Measurements from ENCODE around the gene FBXO42. TPM values are rescaled to one million over a fixed set of nuclear protein-coding genes. Genes with fewer than 3 reads are reported as not detected.

FBXO42 gene
- total and polyA plus RNA-seq, 2 donors (not counting 3 experiments of a cell fraction or from before 2014, with no cell fraction given): 16.3 to 20.4 TPM

- no peaks in the 10 kb centered on the region for H3K9me1 ChIP-seq (replicated peaks; ENCODE audit: control insufficient read depth, extremely low read depth, insufficient read depth, low read length)
- no peak overlapping the region for H2AFZ ChIP-seq (ENCODE audit: low read depth, low read length)
- H3K4me2 ChIP-seq (ENCODE audit: insufficient read depth, low read length): no peak overlapping the region
- no peaks in the 10 kb centered on the region for H3K9me3 ChIP-seq (replicated peaks; ENCODE audit: control insufficient read depth, insufficient read depth, low read length)
- peaks cover 3% of the 10 kb centered on the region for H3K79me2 ChIP-seq (ENCODE audit: control insufficient read depth, insufficient read depth, low read length)
- POLR2A ChIA-PET: no interaction called here
- no TSS peak for BruUV-seq (replicated peaks)
- no peaks in the 10 kb centered on the region for H4K20me1 ChIP-seq (replicated peaks; ENCODE audit: control insufficient read depth, extremely low read depth, insufficient read depth, low read length)
- no peak for DNase-seq (ENCODE audit: low read depth, low spot score)
- H3K4me1 ChIP-seq (ENCODE audit: control insufficient read depth, extremely low read depth, insufficient read depth, low read length): peaks cover 5% of the 10 kb centered on the region
- FAIRE-seq: no peak
- intact Hi-C loops (cut with micrococcal nuclease) (no loop called here), dilution Hi-C loops (cut with MboI; ENCODE audit: extremely low pct_ligation_motif_present, low sequenced_read_pairs) (no loop called here)
- peaks cover 9 to 12% of the 10 kb centered on the region in 2 experiments for H3K36me3 ChIP-seq (ENCODE audit: control insufficient read depth in 2 of 2, extremely low read depth in 1 of 2, insufficient read depth in 2 of 2, low read length in 2 of 2)
- no peaks in the 10 kb centered on the region for H3K27me3 ChIP-seq (ENCODE audit: control insufficient read depth in 2 of 2, insufficient read depth in 2 of 2, low read length in 2 of 2)
- no peak overlapping the region for H3K27ac ChIP-seq (ENCODE audit: insufficient read depth, low read depth, low read length)
- TF ChIP-seq POLR2AphosphoS5 (IDR thresholded peaks at IDR 0.05; ENCODE audit: insufficient read depth, low read depth, low read length) (no peak), EZH2 (IDR thresholded peaks at IDR 0.05; ENCODE audit: borderline replicate concordance, low read depth, low read length, severe bottlenecking) (no peak), CTCF (IDR thresholded peaks at IDR 0.05; ENCODE audit: extremely low read depth in 1 of 2, insufficient read depth in 1 of 2, low read depth in 1 of 2, low read length in 2 of 2) (no peak), MYC (IDR thresholded peaks at IDR 0.05; ENCODE audit: low read depth, low read length) (no peak), FOS (IDR thresholded peaks at IDR 0.05; ENCODE audit: borderline replicate concordance, insufficient read depth, low read length) (no peak), MAX (IDR thresholded peaks at IDR 0.05; ENCODE audit: insufficient read depth, insufficient read length) (no peak), POLR2A (IDR thresholded peaks at IDR 0.05; ENCODE audit: low read depth, low read length) (no peak)
- no peak overlapping the region for H3K4me3 ChIP-seq (replicated peaks in 1 of 3; ENCODE audit: insufficient read depth in 1 of 3, low read depth in 1 of 3, low read length in 3 of 3)
- CTCF ChIA-PET: interaction anchor here (0.9 kb wide), 1 partner anchor 63 kb away, joined by 3 read pairs; no protein-coding TSS in a partner anchor
- H3K9ac ChIP-seq (replicated peaks; ENCODE audit: extremely low read depth, insufficient read depth, low read length): no peak overlapping the region
Observed at GRCh38 chr1:16300436-16300835, 51.8 kb downstream of the FBXO42 start.

All from endothelial cell of umbilical vein (primary cell).